ENCODE data around the gene FAM149A.

Gene FAM149A

DNA sequence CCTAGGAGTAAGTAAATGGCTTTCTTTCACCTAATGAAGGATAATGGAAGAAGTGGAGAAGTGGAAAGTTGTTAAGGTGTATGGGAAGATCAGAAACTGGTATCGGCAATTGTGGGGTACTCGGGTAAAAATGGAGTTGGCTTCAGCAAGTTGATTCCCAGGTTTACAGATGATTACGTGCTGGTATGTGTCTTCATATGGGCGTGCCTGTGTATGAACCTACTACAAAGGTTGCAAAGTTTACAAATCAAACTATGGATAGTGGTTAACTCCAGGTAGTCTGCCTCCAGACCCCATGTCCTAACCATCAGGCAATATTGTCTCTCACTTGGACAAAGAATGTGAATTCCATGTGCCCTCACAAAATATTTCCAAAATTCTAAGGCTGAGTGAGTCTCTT, 34.8 kb upstream of the FAM149A start:
- TF ChIP-seq, protein P1, sequence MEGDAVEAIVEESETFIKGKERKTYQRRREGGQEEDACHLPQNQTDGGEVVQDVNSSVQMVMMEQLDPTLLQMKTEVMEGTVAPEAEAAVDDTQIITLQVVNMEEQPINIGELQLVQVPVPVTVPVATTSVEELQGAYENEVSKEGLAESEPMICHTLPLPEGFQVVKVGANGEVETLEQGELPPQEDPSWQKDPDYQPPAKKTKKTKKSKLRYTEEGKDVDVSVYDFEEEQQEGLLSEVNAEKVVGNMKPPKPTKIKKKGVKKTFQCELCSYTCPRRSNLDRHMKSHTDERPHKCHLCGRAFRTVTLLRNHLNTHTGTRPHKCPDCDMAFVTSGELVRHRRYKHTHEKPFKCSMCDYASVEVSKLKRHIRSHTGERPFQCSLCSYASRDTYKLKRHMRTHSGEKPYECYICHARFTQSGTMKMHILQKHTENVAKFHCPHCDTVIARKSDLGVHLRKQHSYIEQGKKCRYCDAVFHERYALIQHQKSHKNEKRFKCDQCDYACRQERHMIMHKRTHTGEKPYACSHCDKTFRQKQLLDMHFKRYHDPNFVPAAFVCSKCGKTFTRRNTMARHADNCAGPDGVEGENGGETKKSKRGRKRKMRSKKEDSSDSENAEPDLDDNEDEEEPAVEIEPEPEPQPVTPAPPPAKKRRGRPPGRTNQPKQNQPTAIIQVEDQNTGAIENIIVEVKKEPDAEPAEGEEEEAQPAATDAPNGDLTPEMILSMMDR (IDR thresholded peaks at IDR 0.05; ENCODE audit: low read depth, low read length), result no peak
- DNase-seq (ENCODE audit: extremely low read depth, low read depth), result no peak

DNA sequence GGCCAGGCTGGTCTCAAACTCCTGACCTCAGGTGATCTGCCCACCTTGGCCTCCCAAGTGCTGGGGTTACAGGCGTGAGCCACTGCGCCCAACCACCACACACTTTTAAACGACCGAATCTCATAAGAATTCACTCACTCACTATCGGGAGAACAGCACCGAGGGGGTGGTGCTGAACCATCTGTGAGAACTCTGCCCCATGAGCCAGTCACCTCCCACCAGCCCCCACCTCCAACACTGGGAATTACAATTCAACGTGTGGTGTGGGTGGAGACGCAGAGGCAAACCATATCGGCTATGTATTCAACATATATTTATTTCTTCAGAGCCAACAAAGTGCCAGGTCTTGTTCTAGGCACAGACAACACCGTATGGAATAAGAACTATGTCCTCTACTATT, 32.0 kb upstream of the FAM149A start:
- TF ChIP-seq, protein P1 (IDR thresholded peaks at IDR 0.05; ENCODE audit: low read depth, low read length), result no peak
- no peak for DNase-seq (ENCODE audit: extremely low read depth, low read depth)

DNA sequence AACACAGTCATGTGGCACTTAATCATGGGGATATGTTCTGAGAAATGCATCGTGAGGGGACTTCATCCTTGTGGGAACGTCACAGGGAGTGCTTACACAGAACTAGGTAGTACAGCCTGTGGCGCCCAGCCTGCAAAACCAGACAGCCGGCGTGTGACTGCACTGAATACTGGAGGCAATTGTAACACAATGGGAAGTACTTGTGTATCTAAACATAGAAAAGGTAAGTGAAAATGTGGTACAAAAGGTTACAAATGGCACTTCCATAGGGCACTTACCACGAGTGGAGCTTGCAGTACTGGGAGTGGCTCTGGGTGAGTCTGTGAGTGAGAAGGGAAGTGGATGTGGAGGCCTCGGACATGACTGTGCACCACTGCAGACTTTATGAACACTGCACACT, 30.3 kb upstream of the FAM149A start:
- TF ChIP-seq, protein P1 (IDR thresholded peaks at IDR 0.05; ENCODE audit: low read depth, low read length), result no peak
- DNase-seq (ENCODE audit: extremely low read depth, low read depth), result no peak

DNA sequence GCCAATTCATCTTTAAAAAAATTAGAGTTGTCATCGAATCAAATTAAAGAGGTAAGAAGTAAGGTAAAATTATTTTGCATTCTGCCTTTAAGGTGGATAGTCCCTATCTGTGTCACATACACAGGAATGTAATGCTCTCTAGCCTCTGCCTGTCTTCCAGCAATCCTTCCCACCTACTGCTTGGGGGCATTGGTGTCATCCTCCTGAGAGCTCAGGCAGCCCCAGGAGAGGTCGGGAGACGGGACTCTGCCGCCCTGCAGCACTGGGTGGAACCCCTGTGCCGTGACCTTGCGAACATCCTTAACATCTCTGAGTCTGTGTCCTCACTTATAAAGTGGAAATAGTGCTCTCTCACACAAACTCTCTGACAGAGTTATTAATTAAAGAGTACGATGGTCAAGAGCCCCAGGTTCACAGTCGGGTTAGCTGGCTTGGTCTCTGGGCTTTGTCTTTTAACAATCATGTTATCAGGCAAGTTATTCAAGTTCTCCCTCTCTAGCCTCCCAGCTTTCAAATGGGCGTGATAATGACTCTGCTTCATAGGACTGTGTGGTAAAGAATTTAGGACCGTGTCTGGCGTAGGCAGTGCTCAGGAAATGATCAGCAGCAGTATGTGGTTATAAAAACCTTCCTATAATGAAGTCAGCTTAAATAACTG, 25.4 kb upstream of the FAM149A start:
- TF ChIP-seq, protein P1 (IDR thresholded peaks at IDR 0.05; ENCODE audit: low read depth, low read length), result no peak
- DNase-seq (ENCODE audit: extremely low read depth, low read depth), result no peak

DNA sequence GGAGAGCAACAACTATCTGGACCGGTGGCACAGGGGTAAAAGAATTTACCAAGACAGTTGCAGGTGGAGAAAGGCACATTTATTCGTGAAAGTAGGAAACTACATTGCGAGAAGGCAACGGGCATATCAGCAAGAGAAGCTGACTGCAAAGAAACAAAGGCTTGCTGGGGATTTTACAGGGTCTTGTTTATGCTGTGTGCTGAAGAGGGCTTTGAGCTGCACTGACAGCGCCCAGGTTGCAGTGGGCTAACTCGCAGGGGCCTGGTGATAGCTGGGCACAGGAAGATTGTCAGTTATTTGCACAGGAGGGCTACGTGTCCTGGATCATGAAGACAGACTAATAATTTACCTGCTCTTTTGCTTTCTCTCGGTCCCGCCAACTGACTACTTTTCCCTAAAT, 24.8 kb upstream of the FAM149A start:
- TF ChIP-seq, protein P1 (IDR thresholded peaks at IDR 0.05; ENCODE audit: low read depth, low read length), result no peak
- DNase-seq (ENCODE audit: extremely low read depth, low read depth), result no peak

DNA sequence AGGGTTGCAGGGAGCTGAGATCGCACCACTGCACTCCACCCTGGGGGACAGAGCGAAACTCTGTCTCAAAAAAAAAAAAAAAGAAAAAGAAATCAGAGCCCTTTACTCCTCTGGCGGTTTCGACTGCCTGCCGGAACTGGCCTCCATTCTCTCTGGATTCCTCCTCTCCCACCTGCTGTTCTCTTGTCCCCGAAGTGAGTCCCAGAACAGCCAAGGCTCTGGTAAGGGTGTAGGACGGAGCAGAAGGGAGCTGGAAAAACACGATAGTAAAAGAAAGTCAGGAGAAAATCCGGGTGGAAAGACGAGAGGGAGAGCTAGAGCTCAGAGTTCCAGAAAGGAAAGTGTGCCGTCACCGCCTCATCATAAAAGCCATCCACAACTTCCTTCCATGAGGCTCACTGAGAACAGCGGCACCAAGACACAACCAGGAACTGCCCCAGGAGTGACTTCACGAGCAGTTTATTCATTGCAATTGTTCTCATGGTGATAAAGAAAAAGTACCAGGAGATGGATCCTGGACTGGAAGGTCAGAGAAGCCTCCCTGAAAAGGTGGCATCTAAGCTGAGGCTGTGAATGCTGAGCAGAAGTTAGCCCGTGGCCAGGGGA, 23.2 kb upstream of the FAM149A start:
- TF ChIP-seq, protein P1 (IDR thresholded peaks at IDR 0.05; ENCODE audit: low read depth, low read length), result no peak
- DNase-seq (ENCODE audit: extremely low read depth, low read depth), result no peak

DNA sequence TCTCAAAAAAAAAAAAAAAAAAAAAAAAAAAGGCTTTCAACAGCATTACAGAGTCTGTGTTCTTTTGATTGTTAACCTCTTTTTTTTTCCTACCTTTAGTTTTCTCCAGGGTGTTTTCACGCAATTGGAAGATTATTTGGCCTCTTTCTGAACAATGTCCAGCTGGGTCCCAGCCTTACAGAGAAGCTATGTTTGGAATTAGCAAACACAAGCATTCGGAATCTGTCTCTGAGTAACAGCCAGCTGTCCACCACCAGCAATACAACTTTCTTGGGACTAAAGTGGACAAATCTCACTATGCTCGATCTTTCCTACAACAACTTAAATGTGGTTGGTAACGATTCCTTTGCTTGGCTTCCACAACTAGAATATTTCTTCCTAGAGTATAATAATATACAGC, 22.3 kb upstream of the FAM149A start:
- TF ChIP-seq, protein P1 (IDR thresholded peaks at IDR 0.05; ENCODE audit: low read depth, low read length), result no peak
- no peak for DNase-seq (ENCODE audit: extremely low read depth, low read depth)

Data from AG09319 (cell line).